ENCODE data around the gene SUPT5H. TPM values are rescaled to one million over a fixed set of nuclear protein-coding genes. Genes with fewer than 3 reads are reported as not detected.
A peak's percentile ranks its signal among the peaks of the same experiment; 100 is the strongest.

The SUPT5H gene
- total RNA-seq, 1 donor: 91.2 TPM

GRCh38 chr19:39494661-39495060 lies 49.3 kb downstream of the SUPT5H start:
- Histone ChIP-seq H3K79me2 (ENCODE audit: insufficient read depth, low read length) (no peaks in the 10 kb centered on the region), H2AFZ (ENCODE audit: low read length) (no peak overlapping the region), H3K4me3 (ENCODE audit: insufficient read depth, low read length) (no peak overlapping the region), H3K4me2 (ENCODE audit: insufficient read depth, low read length) (no peak overlapping the region), H4K20me1 (ENCODE audit: insufficient read depth, low read length) (no peaks in the 10 kb centered on the region), H3K4me1 (ENCODE audit: insufficient read depth, low read length) (peaks cover 5% of the 10 kb centered on the region), H3K9me3 (ENCODE audit: low read depth, low read length) (no peaks in the 10 kb centered on the region), H3K27me3 (ENCODE audit: insufficient read depth, low read length) (peaks cover 35% of the 10 kb centered on the region), H3K36me3 (ENCODE audit: insufficient read depth, low read length) (peaks cover 9% of the 10 kb centered on the region), H3K27ac (ENCODE audit: low read depth, low read length) (no peak overlapping the region)
- TF ChIP-seq CTCF (IDR thresholded peaks at IDR 0.05; ENCODE audit: extremely low read depth, low read depth, low read length): no peak
- peak; percentile 43 for DNase-seq (ENCODE audit: insufficient read length, low spot score, missing footprints)

- DNase-seq (ENCODE audit: insufficient read length, low spot score, missing footprints): no peak
- no peak for TF ChIP-seq CTCF (IDR thresholded peaks at IDR 0.05; ENCODE audit: extremely low read depth, low read depth, low read length)
- H4K20me1 ChIP-seq (ENCODE audit: insufficient read depth, low read length): no peaks in the 10 kb centered on the region
- H3K4me3 ChIP-seq (ENCODE audit: insufficient read depth, low read length): no peak overlapping the region
- H3K79me2 ChIP-seq (ENCODE audit: insufficient read depth, low read length): no peaks in the 10 kb centered on the region
- no peak overlapping the region for H3K4me2 ChIP-seq (ENCODE audit: insufficient read depth, low read length)
- no peaks in the 10 kb centered on the region for H3K36me3 ChIP-seq (ENCODE audit: insufficient read depth, low read length)
- H3K27me3 ChIP-seq (ENCODE audit: insufficient read depth, low read length): peaks cover 47% of the 10 kb centered on the region
- peaks cover 5% of the 10 kb centered on the region for H3K4me1 ChIP-seq (ENCODE audit: insufficient read depth, low read length)
- no peak overlapping the region for H3K27ac ChIP-seq (ENCODE audit: low read depth, low read length)
- no peak overlapping the region for H2AFZ ChIP-seq (ENCODE audit: low read length)
- no peaks in the 10 kb centered on the region for H3K9me3 ChIP-seq (ENCODE audit: low read depth, low read length)
These were observed 50.7 kb downstream of the SUPT5H start for GRCh38 chr19:39496063-39496462.

GRCh38 chr19:39497701-39497995 lies 52.3 kb downstream of the SUPT5H start:
- no peaks in the 10 kb centered on the region for H3K79me2 ChIP-seq (ENCODE audit: insufficient read depth, low read length)
- H2AFZ ChIP-seq (ENCODE audit: low read length): no peak overlapping the region
- H3K4me2 ChIP-seq (ENCODE audit: insufficient read depth, low read length): peak overlapping the region; percentile 66
- peak; percentile 89 for DNase-seq (ENCODE audit: insufficient read length, low spot score, missing footprints)
- H3K4me3 ChIP-seq (ENCODE audit: insufficient read depth, low read length): peak overlapping the region; percentile 46
- no peak for TF ChIP-seq CTCF (IDR thresholded peaks at IDR 0.05; ENCODE audit: extremely low read depth, low read depth, low read length)
- H3K27ac ChIP-seq (ENCODE audit: low read depth, low read length): no peak overlapping the region
- no peaks in the 10 kb centered on the region for H3K9me3 ChIP-seq (ENCODE audit: low read depth, low read length)
- H3K4me1 ChIP-seq (ENCODE audit: insufficient read depth, low read length): peaks cover 5% of the 10 kb centered on the region
- no peaks in the 10 kb centered on the region for H3K36me3 ChIP-seq (ENCODE audit: insufficient read depth, low read length)
- H4K20me1 ChIP-seq (ENCODE audit: insufficient read depth, low read length): no peaks in the 10 kb centered on the region
- H3K27me3 ChIP-seq (ENCODE audit: insufficient read depth, low read length): peaks cover 49% of the 10 kb centered on the region

GRCh38 chr19:39497996-39498797 lies 52.8 kb downstream of the SUPT5H start:
- H3K27me3 ChIP-seq (ENCODE audit: insufficient read depth, low read length): peaks cover 51% of the 10 kb centered on the region
- peak overlapping the region; percentile 46 for H3K4me3 ChIP-seq (ENCODE audit: insufficient read depth, low read length)
- H3K4me2 ChIP-seq (ENCODE audit: insufficient read depth, low read length): peak overlapping the region; percentile 66
- H3K9me3 ChIP-seq (ENCODE audit: low read depth, low read length): no peaks in the 10 kb centered on the region
- no peaks in the 10 kb centered on the region for H4K20me1 ChIP-seq (ENCODE audit: insufficient read depth, low read length)
- DNase-seq (ENCODE audit: insufficient read length, low spot score, missing footprints): peak; percentile 86
- H3K36me3 ChIP-seq (ENCODE audit: insufficient read depth, low read length): no peaks in the 10 kb centered on the region
- peak overlapping the region; percentile 56 for H2AFZ ChIP-seq (ENCODE audit: low read length)
- no peaks in the 10 kb centered on the region for H3K79me2 ChIP-seq (ENCODE audit: insufficient read depth, low read length)
- H3K27ac ChIP-seq (ENCODE audit: low read depth, low read length): no peak overlapping the region
- peaks cover 5% of the 10 kb centered on the region for H3K4me1 ChIP-seq (ENCODE audit: insufficient read depth, low read length)
- peak; percentile 20 for TF ChIP-seq CTCF (IDR thresholded peaks at IDR 0.05; ENCODE audit: extremely low read depth, low read depth, low read length)
